Non-pigmented ciliary epithelial cell (primary cell): ENCODE data around the gene DRG2.

ENCODE experiments used
- DNase-seq: peaks from one replicate; pipeline ENCODE4 v3.0.0-alpha.2; 2010; ENCODE audit warnings: low read depth

Gene DRG2

DNA sequence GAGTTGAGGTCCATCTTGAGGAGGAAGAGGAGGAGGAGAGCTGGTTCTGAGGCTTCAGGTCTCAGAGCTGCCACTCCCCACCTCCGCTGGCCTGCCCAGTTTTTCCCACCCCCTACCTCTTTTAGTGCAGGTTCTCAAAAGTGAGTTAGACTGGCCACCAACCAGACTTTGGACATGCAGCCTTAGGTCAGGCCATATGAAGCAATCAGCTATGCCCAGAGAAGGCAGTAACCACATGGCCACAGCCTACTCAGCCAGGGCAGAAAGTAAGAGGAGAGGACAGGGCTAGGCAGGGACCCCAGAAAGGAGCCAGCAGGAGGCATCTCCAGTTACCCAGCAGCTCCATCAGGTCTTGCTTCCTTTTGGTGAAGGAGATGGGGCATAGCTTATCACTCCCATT, 29.8 kb downstream of the DRG2 start:
- no peak for DNase-seq

DNA sequence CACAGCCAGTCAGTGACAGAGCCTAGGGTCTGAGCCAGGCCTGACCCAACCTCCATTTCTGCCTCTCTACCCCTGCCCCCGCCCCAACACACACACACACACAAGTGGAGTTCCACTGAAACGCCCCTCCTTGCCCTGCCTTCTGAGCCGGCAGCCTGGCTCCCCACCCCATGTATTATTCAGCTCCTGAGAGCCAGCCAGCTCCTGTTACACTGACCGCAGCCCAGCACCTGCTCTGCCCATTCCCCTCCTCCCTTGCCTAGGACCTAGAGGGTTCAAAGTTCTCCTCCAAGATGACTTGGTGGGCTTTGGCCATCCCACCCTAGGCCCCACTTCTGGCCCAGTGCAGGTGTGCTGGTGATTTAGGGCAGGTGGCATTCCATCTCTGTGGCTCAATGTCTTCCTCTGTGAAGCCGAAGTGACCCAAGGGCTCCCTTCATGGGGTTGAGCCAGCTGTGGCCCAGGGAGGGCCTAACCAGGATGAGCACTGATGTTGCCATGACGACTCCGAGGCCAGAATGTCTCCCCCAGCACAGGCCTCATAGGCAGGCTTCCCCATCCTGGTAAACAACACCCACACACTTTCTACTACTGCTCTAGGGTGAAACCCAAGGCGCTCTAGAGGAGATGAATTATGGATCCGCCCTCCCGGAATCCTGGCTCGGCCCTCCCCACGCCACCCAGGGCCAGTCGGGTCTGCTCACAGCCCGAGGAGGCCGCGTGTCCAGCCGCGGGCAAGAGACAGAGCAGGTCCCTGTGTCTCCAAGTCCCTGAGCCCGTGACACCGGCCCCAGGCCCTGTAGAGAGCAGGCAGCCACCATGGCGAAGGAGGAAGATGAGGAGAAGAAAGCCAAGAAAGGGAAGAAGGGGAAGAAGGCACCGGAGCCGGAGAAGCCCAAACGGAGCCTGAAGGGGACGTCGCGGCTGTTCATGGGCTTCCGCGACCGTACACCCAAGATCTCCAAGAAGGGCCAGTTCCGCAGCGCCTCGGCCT, 30.5 kb downstream of the DRG2 start:
- DNase-seq = no peak

DNA sequence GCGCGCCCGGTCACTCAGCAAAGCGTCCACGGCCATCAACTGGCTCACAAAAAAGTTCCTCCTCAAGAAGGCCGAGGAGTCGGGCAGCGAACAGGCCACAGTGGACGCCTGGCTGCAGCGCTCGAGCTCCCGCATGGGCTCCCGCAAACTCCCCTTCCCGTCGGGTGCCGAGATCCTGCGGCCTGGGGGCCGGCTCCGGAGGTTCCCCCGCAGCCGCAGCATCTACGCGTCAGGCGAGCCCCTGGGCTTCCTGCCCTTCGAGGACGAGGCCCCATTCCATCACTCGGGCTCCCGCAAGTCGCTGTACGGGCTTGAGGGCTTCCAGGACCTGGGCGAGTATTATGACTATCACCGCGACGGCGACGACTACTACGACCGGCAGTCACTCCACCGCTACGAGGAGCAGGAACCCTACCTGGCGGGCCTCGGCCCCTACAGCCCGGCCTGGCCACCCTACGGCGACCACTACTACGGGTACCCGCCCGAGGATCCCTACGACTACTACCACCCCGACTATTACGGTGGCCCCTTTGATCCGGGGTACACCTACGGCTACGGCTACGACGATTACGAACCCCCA, 31.5 kb downstream of the DRG2 start:
- no peak for DNase-seq

DNA sequence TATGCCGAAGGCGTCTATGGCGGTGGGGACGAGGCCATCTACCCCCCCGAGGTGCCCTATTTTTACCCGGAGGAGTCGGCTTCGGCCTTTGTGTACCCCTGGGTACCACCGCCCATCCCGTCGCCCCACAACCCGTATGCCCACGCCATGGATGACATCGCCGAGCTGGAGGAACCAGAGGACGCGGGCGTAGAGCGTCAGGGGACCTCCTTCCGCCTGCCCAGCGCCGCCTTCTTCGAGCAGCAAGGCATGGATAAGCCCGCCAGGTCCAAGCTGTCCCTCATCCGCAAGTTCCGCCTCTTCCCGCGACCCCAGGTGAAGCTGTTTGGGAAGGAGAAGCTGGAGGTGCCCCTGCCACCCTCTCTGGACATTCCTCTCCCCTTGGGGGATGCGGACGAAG, 32.2 kb downstream of the DRG2 start:
- DNase-seq = no peak

DNA sequence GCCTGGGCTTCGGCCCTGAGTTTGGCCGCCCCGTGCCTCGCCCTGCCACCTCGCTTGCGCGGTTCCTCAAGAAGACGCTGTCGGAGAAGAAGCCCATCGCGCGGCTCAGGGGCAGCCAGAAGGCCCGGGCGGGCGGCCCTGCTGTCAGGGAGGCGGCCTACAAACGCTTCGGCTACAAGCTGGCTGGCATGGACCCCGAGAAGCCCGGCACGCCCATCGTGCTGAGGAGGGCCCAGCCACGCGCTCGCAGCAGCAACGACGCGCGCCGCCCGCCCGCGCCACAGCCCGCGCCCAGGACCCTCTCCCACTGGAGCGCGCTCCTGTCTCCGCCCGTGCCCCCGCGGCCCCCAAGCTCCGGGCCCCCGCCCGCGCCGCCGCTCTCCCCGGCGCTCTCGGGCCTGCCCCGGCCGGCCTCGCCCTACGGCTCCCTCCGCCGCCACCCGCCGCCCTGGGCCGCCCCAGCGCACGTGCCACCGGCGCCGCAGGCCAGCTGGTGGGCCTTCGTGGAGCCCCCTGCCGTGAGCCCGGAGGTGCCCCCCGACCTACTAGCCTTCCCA, 32.8 kb downstream of the DRG2 start:
- no peak for DNase-seq

DNA sequence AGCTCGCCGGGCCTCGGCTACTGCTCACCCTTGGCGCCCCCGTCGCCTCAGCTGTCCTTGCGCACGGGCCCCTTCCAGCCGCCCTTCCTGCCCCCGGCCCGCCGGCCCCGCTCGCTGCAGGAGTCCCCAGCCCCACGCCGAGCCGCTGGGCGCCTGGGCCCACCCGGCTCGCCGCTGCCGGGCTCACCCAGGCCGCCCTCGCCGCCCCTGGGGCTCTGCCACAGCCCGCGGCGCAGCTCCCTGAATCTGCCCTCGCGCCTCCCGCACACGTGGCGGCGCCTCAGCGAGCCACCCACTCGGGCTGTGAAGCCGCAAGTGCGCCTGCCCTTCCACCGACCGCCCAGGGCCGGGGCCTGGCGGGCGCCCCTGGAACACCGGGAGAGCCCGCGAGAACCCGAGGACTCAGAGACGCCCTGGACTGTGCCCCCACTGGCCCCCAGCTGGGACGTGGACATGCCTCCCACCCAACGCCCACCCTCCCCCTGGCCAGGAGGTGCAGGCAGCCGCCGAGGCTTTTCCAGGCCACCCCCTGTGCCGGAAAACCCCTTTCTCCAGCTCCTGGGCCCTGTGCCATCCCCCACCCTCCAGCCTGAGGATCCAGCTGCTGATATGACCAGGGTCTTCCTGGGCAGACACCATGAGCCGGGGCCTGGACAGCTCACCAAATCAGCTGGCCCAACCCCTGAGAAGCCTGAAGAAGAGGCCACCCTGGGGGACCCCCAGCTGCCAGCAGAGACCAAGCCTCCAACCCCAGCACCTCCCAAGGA, 33.6 kb downstream of the DRG2 start:
- DNase-seq = no peak

DNA sequence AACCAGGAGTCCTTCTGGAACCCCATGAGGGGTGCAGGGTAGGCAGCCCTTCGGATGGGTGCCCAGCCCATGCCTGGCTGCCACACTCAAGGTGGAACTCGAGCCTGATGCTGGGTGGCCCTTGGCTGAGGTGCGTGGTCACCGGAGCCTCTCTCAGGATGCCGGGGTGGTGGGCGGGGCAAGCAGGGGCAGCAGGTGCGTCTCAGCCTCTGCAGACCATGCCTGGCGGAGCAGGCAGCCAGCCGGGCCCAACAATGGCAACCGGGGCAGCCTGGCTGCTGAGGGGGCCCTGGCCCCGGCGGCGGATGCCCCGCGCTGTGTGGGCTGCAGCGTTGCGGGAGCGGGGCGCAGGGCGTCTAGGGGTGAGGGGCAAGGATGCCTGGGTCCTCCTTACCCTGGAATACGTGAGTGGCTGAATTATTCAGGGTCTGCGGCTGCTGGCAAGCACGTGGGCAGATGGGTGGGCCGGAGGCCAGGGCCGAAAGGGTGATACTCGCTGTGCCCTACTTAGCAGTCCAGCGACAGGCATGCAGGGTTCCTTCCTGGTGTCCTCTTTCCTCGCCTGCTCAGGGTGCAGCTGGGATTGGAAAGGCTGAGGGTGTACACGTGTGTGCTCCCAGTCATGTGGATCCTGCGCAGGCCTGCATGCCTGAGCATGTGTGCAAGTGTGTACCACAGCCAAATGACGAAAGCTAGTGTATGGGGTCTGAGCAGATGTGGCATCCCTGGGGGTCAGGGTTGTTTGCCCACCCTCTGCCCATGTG, 35.4 kb downstream of the DRG2 start:
- DNase-seq = no peak

DNA sequence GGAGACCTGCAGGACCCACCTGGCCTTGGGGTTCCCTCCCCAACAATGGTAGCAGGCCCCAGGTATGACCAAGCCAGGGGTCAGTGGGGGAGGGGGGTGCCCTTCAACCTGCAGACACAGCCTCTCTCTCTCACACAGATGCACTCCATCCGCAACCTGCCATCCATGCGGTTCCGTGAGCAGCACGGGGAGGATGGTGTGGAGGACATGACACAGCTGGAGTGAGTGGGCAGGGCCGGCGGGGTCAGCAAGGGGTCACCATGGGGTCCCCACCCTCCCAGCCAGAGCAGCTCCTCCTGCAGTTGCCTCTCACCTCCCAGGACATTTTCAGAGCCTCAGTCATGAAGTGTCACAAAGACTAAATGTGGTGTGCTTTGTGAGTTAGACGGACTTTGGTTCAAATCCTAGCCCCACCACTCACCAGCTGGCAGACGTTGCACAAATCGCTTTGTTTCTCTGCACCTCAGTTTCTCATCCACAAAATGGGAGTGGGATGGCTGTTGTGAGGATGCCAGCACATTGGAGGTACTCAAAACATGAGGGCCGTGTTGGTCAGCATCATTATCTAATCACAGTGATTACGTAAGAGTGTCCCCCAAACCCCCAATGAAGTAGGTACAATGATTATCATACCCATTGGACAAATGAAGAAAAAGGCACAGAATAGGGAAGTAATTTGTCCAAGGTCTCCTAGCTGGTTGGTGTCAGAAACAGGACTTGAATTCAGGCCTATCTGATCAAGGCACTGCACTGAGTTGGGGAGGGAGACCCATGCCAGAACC, 36.8 kb downstream of the DRG2 start:
- DNase-seq = no peak

DNA sequence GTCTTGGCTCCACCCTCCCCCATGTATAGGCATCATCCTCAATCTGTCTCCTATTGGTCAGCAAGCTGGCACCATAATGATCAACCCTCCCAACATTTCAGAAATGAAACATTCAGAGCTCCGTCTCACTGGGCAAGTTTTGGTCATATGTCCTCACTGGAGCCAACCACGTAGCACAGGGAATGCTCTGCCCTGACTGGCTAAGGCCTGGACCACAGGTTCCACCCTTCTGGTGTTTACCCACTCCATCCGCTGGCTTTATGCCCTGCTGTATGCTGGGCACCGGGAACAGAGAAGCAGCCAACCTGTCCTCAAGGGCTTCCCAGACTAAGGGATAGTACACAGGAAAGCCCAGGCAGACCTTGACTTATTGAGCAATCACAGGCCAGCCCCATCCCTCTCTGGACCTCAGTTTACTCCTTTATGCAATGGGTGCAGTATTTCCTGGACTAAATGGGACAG, 41.3 kb downstream of the DRG2 start:
- DNase-seq = no peak

DNA sequence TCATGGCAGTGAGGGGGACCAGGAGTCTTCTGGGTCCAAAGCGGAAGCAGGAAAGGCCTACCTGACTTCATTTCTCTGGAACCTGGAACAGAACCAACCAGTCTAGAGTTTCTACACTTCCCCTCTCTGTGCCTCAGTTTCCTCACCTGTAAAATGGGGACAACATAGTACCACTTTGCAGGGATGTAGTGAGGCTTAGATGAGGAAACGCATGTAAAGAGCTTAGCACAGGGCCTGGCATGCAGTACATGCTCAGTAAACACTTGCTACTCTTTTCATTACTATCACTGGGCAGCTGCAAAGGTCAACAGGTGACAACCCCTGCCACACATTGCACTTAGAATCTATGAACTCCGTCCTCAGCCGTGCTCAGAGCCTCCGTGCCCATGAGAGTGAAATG, 45.0 kb downstream of the DRG2 start:
- DNase-seq = no peak

DNA sequence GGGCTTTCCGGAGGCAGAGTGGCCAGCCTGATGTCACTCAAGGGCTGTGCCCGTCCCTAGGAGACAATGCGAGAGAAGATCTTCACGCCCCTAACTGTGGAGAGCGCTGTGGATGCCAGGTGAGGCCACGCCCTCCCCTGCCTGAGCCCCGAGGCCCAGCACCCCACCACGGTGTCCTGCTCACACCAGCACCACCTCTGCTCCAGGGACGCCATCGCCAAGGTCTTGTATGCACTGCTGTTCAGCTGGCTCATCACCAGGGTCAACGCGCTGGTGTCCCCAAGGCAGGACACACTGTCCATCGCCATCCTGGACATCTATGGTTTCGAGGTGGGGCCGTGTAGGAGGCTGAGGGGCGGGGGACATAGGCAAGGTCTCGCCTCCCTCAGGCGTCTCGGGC, 48.6 kb downstream of the DRG2 start:
- no peak for DNase-seq

DNA sequence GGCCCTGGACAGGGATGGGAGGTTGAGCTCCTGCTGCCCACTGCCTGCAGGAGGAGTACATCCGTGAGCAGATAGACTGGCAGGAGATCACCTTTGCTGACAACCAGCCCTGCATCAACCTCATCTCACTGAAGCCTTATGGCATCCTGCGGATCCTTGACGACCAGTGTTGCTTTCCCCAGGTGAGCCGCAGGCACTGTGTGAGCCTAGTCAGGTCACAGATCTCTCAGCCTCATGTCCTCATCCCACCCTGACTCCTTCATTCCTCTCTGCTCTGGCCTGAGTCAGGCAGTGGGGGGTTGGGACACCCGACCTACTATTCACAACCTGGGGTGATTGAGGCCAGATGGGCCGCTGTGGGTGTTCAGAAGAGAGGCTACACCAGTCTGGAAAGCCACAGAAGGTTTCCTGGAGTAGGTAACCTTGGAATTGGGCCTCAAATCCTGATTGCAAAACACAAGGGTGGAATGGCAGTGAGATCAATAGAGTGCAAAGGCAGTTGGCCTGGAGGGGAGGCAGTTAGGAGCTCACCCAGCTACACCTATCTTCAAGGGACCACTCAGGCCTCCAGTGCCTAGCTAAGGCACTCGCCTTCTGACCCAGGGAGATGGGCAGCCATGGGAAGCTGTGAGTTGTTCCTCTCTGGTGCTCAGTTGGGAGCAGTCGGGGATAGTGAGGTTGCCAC, 50.5 kb downstream of the DRG2 start:
- no peak for DNase-seq

DNA sequence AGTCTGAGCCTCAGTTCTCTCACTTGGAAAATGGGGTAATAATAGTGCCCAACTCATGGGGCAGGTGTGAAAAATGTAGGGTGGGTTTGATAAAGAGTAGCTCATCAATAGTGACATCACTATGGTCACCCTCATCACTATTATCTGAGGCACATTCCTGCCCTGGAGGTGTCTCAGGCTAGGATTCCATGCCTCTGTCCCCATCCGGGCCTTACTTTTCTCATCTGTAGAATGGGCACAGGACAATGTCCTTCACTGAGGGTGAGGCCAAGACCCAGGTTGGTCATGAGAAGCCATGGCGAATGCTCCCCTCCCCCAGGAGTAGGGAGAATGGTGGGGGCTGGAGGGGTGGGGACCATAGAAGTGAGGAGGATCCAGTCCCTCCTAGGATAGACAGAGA, 51.3 kb downstream of the DRG2 start:
- no peak for DNase-seq

DNA sequence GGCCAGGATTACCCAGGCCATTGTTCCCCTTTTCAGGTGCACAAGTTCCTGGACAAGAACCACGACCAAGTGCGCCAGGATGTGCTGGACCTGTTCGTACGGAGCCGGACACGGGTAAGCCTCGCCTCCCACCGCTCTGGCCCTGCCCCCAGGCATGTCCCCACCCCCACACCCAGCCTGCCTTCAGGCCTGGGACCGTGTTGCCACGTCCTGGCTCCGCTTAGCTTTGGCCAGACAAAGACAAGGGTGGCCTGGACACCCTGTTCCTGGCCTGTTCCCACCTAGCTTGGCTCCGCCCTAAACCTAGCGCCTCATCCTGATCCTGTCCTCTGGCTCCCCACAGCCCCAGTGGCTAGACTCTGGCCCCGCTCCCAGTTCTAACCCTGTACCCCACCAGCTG, 51.8 kb downstream of the DRG2 start:
- no peak for DNase-seq

DNA sequence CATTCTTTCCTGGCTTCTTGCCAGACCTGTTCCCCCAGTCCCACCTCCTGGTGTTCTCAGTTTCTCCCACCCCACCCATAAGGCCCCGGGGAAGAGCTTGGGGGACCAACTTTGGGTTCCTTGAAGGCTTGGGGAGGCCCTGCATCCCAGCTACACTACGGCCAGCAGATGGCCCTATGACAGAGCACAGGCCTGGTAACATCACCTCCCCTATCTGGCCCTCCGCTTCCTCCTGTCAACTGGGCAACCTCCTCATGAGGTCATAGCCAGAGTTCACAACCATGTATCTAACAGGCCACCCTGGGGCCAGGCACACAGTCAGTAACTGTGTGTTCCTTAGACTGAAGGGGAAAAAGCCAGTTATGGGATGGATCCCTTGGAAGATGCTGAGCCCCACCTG, 52.2 kb downstream of the DRG2 start:
- DNase-seq = no peak

DNA sequence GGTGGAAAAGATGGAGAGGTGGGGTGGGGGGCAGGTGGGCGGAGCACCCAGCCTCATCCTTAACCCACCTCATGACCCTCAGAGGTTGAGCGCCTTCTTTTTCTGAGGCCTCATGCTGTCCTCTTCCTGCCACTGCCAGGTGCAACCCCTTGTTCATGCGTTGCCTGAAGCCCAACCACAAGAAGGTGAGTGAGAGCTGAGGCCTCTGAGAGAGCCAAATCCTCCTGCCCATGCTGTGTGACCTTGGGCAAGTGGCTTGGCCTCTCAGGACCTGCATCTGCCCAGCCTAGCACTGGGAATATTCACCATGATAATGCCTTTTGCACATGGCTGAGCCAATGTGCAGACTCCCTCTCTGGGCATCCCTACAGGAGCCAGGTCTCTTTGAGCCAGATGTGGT, 52.9 kb downstream of the DRG2 start:
- DNase-seq = no peak

DNA sequence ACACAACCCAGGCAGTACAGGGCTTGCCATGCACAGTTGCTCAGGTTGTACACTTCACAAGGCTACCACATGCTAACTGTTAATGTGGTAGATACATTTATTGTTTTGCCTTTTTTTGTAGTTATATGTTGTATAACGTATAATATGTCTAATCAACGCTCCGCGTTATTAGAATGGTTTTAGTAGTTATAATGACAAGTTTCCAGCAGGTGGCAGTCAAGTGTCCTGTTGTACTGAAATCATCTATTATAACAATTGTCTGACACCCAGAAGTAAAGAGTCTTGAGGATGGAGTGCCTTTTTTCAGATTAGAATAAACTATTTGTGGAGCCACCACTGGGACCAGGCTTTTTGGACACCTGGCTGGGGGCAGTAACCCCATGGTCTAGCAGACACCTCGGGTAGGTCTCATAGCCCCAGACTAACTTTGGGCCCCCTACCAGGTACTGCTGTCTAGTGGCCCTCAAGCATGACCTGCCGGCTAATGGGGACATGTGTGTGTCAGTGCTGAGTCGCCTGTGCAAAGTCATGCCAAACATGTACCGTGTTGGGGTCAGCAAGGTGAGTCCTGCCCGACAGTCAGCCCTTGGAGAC, 53.6 kb downstream of the DRG2 start:
- DNase-seq = no peak

DNA sequence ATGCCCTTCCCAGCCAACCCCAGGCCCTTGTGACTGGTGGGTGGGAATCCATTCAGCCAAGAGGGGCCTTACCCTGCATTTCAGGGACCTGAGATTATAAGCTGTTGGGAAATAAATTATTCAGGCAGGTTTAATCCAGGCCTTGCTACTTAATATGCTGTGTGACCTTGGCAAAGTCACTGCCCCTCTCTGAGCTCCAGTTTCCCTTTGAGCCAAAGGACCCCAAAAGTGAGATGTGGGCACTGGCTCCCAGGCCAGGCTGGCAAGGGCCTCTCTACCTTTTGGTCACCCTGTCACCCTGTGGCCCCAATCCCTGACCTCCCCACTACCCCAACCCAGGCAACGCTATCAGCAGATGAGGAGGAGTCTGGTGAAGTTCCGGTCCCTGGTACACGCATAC, 54.7 kb downstream of the DRG2 start:
- no peak for DNase-seq

DNA sequence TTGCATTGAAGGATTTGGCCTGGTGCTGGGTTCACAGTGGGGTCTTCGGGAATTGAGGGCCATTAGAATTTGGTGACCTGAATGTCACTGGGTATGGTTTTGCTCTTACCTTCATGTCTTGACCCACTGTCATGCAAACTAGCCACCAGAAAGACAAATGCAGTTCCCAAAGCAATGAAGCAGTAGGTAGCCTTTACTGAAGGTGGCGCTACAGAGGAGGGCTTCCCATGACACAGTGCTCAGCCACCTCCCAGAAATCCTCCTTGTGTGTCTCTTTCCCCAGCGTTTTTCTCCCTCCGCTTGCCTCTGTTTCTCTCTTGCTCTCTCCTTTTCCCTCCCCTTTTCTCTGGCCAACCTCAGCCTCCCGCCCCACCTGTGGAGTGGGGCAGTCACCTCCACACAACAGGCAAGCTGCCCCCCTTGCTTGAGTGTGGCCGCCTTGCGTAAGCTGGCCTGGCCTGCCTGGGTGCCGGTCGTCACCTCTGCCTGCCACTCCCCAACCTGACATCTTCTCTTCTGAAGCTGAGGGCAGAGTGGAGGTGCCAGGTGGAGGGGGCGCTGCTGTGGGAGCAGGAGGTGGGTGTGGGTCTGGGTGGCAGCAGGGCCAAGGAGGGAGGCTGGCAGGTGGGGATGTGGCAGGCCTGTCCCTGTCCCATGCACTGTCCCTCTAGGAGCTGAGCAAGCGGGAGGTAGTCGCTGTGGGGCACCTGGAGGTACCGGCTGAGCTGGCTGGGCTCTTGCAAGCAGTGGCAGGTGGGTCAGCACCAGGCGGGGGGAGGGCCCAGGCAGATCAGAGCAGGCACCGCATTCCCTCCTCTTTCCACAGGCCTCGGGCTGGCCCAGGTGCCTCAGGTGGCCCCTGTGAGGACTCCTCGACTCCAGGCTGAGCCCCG, 55.5 kb downstream of the DRG2 start:
- no peak for DNase-seq
